Cardiac septum (tissue), 1 donor: ENCODE results near the gene GNB1L. TPM values are rescaled to one million over a fixed set of nuclear protein-coding genes. Genes with fewer than 3 reads are reported as not detected.

Source experiments
- DNase-seq: peaks from one replicate; pipeline ENCODE4 v3.0.0-alpha.2; 2020; ENCODE audit warnings: low spot score
- intact Hi-C: fragments of 100-400 bp; cut with DNase I; formaldehyde crosslinking; loops from one replicate; pipeline ENCODE4 v1.14.0; 2022
- total RNA-seq: library from RNA; stranded (reverse); fragmentation: NEBNext Ultra II Directional; extraction: Animal tissue kit (Norgen Biotek cat#: 25700); gene quantifications from one replicate; pipeline ENCODE4 v1.2.1, GENCODE V29; 2021
- donor health status: DM: no; HTN: no; CAD: no.

GNB1L gene
- total RNA-seq, 1 donor from 2014 or later, result 2.0 TPM

DNA sequence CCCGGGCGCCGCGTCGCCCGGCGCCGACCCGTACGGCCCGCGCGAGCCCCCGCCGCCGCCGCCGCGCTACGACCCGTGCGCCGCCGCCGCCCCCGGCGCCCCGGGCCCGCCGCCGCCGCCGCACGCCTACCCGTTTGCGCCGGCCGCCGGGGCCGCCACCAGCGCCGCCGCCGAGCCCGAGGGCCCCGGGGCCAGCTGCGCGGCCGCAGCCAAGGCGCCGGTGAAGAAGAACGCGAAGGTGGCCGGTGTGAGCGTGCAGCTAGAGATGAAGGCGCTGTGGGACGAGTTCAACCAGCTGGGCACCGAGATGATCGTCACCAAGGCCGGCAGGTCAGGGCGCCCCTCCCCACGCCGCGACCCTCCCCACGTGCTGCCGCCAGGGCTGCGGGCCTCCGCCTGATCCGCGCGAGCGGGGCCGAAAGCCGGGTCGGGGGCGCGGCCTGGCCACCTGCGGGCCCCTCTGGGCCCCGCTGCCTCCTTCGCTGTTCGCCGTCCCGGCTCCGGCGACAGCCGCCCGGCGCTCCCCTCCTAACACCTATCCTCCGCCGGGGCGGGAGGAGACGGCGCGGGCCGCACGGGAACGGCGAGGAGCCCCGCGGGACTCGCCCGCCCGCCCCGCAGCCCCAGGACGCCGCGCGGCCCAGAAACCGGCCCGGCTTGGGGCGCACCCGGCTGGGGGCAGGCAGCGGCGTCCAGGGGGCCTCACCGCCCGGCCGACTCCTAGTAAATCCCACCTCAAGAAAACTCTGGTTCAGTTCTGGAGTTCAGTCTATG is 93.5 kb downstream of the GNB1L start:
- intact Hi-C loops, result no loop called here
- DNase-seq, result no peak

DNA sequence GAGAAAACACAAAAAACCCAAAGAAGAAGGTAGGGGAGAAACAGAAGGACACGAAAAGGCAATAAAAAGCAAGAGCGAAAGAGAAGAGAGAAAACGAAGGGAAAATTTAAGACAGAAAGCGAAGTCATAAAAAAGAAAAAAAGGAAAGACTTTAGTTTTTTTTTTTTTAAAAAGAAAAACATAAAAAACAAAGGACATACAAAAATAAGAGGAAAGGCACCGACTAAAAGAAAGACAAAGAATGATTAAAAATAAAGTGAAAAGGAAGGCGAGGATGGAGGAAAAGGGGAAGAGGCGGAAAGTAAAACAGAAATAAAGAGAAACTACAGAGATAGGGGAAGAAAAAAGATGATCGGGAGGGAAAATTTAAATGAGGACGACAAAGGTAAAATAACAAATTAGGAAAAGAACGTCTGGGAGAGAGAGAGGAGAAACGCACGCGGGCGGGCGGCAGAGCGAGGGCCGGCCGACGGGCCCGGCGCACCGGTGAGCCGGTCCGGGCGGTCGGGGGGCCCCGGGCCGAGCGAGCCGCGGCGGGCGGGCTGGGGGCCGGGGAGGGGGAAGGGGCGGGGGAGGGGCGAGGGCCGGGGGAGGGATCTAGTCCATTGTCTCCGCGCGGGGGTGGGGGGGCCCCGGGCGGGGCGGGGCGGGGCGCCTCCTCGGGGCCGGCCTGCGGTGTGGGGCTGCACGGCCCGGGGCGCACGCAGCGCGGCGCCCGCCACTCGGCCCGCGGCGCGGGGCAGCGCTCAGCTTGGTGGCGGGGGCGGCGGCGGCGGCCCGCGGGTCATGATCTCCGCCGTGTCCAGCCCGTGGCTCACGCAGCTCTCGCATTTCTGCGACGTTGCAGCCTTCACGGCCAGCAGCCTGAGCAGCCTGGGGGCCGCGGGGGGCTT is 94.4 kb downstream of the GNB1L start, which contains the start of gene TBX1:
Gene TBX1, plus strand, starts transcription at position 721 of the 893 bp plus-strand sequence. Its CDS starts 66 bp downstream, at position 787.
- DNase-seq, result no peak
- intact Hi-C loops, result no loop called here

DNA sequence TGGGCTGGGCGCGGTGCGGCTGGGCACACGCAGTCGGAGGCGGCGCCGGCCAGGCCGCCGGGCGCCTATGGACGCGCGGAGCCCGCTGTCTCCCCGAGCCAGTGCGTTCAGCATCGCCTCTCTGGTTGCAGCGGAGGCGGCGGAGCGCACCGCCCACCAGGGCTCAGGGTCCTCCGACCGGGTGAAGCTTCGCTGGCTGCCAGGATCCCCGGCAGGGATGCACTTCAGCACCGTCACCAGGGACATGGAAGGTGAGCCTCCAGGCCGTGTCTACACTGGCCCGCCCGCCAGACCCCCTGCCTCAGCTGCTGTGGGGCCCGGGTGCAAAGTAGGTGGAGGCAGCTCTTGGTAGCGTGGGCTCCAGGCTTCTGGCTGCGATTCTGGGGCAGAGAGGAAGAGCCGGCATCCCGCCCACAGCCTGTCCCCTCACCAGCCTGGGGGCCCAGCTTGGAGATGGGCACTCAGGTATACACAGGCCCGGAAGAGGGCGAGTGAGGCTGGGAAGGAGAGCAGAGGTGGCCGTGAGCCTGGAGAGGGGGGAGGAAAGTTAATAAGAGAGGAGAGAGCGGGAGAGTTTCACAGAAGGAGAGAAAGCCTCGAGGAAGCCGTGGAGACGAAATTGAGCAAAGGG is 95.1 kb downstream of the GNB1L start:
- intact Hi-C loops, result no loop called here
- DNase-seq, result no peak

DNA sequence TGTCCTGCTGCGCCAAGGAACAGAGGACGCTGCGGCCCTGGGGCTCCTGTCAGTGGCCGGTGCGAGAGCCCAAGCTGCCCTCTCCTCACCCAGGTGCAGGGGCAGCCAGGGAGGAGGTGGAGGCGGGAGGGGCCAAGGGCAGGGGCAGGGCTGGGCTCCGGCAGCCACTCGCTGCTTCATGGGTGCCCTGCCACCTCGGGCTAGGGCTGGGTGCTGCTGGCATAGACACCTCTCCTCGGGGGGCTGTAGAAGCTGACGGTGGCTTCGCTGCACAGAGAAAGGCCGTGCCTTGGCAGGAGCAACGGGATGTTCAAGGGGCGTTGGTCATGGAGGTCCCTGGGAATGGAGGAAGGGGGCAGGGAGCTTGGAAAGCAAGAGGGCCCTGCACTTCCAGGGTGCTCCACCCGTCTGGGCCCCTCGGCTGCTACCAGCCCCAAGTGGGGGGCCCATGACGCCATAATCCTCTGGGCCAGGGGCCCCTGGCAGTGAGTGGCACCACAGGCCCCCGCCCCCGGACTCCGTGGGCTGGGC is 95.7 kb downstream of the GNB1L start:
- no peak for DNase-seq
- intact Hi-C loops, result no loop called here

DNA sequence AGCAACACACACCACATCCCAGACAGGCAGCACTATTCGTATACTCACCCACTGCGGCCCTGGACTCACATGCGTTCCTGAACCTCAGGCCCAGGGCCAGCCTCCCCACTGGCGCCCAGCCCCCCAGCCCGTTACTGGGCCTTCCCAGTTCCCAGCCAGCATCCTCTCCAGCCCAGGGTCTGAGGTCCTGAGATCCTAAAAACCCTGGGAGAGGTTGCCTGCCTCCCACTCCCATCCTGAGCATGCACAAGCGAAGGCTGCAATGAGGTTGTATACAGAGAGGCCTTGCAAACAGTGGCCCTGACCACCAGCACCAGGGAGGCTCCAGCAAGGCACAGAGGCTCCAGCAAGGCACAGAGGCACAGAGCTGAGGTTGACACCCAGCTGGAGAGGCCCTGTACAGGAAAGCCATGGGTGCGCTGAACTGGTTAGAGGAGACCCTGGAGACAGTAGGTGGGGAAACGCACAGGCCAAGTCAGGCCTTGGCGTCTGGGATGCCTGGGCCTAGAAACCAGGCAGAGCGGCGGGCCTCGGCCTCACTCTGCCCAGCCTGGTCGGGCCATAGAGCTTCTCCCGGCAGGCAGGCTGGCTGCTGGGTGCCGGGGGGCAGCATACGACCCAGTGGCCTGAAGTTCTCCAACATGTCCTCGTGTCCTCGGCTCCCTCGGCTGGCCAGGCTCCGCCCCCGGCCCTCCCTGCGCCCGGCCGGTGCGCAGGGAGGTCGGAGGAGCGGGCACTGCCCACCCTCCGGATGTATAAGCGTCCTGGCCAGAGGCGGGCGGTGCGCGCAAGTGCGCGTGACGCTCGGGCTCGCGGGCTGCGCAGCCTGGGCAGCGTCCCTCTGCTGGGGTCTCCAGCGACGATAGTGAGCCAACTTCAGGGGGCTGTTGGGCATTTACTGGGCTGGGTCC is 96.4 kb downstream of the GNB1L start:
- intact Hi-C loops, result no loop called here
- no peak for DNase-seq

DNA sequence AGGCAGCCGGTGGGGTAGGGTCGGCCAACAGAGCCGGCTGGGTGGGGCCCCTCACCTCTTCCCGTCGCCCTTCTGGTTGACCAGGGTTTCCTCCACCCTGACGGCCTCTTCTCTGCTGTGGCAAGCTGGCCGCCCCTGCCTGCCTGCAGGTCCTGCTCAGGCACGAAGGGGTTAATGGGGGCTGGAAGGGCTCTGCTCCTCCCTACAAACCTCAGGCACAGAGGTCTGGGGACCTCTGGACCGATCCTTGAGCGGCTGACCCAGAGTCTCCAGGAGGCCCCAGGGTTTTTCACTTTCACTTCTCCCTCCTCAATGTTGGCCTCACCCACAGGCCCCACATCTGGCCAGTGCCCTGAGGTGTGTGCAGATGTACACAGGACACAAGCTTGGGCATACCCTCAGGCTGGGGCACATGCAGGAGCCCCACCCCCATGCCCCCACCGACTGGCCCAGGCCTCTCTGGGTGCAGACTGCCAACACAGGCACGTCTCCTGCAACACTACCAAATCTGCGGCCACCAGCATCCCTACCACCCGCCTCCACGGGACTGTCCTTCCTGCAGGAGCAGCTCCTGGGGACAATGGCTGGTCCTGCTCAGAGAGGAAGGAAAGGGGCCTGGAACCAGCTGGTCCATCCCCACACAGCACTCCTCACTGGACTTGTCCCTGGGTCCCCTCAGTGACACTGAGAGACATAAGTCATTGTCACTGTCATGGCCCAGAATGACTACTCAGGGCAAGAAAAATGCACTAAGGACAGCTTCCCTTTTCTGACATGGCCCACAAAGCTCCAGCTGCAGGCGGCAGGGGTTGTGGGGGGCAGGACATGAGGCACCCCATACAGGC is 97.3 kb downstream of the GNB1L start:
- DNase-seq, result no peak
- intact Hi-C loops, result no loop called here

DNA sequence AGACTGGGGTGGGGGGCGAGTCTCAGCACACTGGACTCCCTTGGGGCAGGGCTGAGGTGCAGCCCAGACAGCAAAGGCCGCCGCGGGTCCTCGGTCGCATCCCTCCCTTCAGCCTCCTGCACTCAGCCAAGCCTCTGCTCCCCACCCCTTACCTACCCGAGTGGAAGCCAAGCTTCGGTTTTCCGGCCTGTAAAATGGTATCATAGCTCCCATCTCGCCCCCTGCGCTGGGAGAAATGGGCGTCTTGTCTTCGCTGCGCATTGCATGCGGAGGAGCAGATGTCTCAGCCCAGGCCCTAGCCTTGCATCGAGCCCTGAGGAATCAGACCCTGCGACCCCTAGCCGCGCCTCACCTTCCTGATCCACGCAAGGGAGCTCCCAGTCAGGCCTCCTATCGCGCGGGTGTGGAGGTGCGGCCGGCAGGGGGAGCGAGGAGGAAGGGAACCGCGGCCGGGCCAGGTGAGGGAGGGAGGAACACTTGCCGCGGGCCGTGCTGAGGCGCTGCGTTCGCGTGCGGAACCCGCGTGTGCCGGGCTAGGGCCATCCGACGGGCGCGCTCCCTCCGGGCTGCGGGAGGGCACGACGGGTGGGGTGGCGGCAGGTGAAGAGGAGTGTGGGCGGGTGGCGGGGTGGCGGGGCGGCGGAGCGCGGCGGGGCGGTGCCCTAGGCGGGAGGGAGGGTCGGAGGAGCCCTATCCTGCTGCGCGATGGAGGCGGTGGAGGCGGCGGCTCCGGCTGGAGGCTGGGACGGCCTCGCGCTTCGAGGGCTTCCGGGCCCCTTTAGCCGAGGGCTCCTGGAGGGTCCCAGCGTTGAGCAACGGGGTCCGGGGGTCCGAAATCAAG is 98.2 kb downstream of the GNB1L start:
- intact Hi-C loops, result no loop called here
- no peak for DNase-seq

DNA sequence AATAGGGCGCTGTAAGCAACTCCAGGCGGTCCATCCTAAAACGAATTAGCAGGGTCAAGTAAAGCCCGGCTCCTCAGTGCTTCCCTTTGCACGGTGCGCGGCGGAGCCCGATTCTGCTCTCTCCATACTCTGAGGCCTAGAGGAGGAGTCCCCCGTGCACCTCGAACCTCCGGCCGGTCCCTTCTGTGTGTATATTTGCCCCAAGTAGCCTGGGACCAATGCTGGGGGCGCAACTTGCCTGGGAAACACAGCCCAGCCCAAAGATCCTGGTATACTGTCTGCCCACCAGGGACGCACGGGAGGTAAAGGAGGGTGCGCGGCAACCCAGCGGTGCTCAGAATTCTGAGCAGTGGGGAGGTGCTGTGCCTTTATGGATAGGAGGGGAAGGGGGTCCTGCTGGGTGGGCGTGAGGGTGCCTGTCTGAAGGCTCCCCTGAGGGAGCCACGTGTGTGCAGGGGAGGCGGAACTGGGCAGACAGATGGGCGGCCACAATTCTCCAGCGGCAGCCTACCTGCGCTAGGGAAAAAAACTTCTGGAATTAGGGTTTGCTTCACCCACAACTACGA is 98.9 kb downstream of the GNB1L start:
- no peak for DNase-seq
- intact Hi-C loops, result no loop called here

DNA sequence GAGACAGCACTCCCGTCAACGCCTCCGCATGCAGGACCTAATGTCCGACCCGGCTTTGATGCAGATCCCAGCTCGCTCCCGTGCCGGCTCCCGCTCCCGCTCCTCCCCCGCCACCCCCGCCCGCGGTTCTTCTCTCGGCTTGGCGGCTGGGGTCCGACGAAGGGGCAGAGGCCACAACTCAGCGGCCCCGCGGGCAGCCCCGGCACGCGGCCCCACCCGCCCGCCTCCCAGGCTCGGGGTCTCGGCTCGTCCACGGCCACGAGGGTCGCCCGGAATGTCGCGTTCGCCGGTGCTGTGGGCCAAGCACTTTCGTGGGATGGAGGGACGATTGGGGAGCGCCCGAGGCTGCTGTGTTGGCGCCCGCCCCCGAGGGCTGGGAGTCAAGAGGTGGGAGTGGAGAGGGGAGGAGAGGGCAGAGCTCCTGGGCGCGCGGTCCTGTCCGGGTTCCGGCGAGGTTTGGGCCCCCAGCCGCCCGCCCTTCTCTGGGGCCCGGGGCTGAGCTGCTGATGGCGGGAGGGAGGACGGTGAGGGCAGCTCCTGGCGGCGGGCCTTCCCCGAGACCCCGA is 99.4 kb downstream of the GNB1L start:
- no peak for DNase-seq
- intact Hi-C loops, result no loop called here

DNA sequence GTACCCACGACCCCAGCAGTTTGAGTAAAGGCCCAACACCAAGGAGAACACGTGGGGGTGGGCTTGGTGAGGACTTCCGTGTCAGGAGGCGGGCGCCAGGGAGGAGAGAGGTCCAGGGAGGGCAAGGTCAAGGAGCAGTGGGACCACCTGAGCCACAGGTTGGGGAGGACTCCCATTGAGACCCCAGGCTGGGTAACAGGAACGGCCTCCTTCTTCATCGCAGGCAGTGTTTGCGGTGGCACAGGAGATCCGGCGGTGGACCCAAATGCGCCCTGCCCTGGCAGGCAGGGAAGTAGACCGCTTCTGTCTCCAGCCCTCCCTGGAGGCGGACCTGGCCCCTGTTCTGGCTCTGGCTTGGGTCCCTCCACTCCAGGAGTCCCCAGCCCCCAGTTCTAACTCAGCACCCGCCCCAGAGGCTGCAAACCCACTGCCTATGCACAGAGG is 100.0 kb downstream of the GNB1L start:
- intact Hi-C loops, result no loop called here
- DNase-seq, result no peak

DNA sequence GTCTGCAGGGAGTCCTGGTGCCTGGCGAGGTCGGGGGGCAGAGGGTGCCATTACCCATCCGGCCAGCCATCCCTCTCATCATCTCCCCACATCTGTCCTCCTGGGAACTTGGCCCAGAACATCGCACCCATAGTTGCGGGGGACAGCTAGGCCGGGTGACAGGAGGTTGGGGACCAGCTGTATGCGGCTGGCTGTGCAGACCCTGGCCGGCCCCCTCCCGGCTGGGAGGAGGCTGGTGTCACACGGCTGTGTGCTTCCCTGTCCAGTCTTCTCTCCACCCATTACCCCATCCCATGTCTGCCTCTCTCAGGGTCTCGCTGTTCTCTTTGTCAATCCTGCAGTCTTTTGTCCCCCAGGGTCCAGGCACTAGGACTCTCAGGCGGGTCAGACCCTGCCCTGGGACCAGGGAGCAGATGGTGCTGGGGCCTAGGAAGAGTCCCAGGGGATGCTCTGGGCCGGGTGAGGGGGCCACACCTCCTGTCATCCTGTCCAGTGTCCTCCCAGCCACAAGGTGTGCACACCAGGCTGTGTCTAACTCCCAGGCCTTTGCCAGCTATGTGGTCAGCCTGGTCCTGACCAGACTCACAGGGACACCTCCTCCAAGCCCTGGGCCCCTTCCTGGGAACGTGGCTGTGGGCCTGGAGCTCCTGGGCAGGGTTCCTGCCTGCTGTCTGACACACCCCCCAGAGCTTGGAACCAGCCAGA is 100.5 kb downstream of the GNB1L start:
- no peak for DNase-seq
- intact Hi-C loops, result no loop called here

DNA sequence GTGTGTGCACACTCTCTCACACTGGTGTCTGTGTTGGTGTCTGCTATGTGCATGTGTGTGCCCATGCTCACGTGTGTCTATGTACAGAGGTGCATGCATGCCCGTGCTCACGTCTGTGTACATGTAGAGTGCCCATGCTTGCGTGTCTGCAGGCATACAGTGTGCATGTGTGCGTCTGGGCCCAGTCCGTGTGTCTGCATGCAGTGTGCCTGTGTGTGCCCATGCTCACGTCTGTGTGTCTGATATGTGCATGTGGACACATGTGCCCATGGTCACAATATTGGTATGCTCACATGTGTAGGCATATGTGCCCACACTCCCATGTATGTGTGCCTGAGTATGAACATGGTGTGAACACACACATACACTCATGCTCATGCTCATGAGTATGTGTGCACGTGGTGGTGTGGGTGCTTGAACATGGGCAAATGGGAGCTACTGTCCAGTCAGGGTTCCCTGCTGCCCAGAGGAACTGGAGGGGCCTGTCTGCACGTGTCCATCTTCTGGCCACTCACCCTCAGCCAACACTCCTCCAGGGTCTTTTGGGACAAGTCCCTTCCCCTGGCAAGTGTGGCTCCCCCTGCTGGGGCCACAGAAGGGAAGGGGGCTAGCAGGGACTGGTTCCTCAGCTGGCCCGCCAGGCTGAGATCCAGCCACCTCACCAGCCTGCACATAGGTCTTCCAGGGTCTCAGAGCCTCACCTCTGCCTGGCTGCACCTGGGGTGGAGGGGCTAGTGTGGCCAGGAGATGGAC is 101.4 kb downstream of the GNB1L start:
- intact Hi-C loops, result no loop called here
- DNase-seq, result no peak

DNA sequence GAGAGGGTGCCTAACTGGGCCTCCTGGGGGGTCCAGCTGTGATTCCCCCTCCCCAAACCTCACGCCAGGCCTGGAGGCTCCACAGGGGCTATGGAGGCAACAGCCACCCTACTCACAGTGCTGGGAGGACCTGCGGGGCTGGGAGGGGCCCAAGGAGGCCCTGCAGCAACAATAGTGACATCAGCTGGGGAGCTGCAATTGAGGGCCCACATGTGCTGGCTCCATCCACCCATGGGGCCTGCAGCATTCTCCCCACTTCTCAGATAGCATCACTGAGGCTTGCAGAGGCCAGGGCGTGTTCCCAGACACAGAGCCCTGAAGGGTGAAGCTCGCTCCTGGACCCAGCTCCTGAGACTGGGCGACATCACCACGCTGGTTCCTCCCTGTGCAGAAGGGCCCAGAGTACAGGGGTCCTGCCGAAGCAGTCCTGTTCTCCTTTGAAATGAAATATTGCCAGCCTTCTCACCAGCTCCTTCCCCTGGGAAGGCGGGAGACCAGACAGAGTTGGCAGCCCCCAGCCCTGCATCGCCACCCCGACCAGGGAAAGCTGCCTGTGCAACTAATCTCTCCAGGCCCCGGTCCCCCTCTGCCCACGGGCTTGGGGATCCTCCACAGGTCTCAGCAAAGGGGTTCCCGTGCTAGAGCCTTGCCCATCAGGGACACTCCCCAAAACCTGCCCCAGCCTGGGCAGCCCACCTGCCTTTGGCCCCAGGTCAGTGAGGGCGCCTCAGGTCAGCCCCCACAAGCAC is 103.0 kb downstream of the GNB1L start:
- intact Hi-C loops, result no loop called here
- DNase-seq, result no peak
